ENCODE results near the gene FAM229B. TPM values are rescaled to one million over a fixed set of nuclear protein-coding genes. Genes with fewer than 3 reads are reported as not detected.
A peak's percentile ranks its signal among the peaks of the same experiment; 100 is the strongest.
"Not testable (repeated sequence)": the region's sequence is repeated elsewhere in the genome, so short reads cannot be mapped to it uniquely, and the experiment has no call there.

FAM229B gene
- total and polyA plus RNA-seq, 12 donors = 6.5 to 55.1 (median 27.2) TPM

DNA sequence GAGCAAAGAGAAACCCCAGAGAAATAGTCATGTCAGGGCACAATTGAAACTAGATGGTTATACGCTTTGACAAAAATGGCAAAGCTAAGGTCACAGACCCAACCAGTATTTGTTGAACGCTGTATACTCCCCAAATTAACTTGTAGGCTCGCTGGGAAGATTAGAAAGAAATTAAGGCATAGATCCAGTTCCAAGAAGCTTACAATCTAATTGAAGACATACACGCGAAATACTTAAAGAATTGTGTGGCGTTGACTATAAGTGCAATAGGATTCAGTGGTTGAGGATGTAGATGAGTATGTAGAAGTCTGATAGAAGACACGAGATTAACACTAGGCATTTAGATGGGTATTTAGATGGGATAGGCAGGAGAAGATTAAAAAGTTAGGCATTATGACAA, 525 bp downstream of the FAM229B start:
- H3K4me1 ChIP-seq (replicated peaks in 1 of 2) = peaks cover 8 to 21% of the 10 kb centered on the region in 2 donors
- WGBS, 4 donors = 17 to 20% (median 17%) methylated on average over 7 of the region's 7 CpGs
- intact Hi-C loops (cut with DNase I) = no loop called here
- no peaks in the 10 kb centered on the region for H3K27me3 ChIP-seq
- no peaks in the 10 kb centered on the region for H3K9me3 ChIP-seq (replicated peaks in 1 of 3)
- H3K36me3 ChIP-seq (replicated peaks in 1 of 2) = peaks cover 0 to 5% of the 10 kb centered on the region in 2 donors
- TF ChIP-seq, protein P1, sequence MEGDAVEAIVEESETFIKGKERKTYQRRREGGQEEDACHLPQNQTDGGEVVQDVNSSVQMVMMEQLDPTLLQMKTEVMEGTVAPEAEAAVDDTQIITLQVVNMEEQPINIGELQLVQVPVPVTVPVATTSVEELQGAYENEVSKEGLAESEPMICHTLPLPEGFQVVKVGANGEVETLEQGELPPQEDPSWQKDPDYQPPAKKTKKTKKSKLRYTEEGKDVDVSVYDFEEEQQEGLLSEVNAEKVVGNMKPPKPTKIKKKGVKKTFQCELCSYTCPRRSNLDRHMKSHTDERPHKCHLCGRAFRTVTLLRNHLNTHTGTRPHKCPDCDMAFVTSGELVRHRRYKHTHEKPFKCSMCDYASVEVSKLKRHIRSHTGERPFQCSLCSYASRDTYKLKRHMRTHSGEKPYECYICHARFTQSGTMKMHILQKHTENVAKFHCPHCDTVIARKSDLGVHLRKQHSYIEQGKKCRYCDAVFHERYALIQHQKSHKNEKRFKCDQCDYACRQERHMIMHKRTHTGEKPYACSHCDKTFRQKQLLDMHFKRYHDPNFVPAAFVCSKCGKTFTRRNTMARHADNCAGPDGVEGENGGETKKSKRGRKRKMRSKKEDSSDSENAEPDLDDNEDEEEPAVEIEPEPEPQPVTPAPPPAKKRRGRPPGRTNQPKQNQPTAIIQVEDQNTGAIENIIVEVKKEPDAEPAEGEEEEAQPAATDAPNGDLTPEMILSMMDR (IDR thresholded peaks at IDR 0.05) = no peak
- no peak for TF ChIP-seq POLR2A (IDR thresholded peaks at IDR 0.05)
- no peak for DNase-seq
- H3K27ac ChIP-seq = peak overlapping the region; percentile 14 to 91 (median 80)
- H3K4me3 ChIP-seq = peak overlapping the region; percentile 7 to 81 (median 64)

DNA sequence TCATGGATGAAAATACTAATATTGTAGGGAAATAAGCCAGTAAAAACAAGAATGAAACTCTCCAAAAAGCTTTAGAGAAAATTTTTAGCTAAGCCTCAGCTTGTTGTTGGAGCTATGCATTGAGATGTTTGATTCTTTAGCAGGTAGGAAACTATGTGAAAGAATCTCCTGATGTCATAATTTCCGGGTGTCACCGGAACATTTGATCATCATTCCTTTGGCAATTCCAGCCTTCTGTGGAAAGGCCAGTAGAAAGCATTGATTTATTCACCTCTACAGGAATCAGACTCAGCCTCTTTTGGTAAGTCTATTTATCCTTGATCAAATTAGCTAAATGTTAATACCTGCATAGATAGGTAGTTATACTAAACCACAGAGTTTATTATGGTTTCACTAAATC, 9.5 kb downstream of the FAM229B start:
- intact Hi-C loops (cut with DNase I) = no loop called here
- H3K4me1 ChIP-seq (replicated peaks in 1 of 2) = no peaks in the 10 kb centered on the region
- H3K27ac ChIP-seq = no peak overlapping the region
- H3K9me3 ChIP-seq (replicated peaks in 1 of 3) = no peaks in the 10 kb centered on the region
- H3K4me3 ChIP-seq = no peak overlapping the region
- no peaks in the 10 kb centered on the region for H3K36me3 ChIP-seq (replicated peaks in 1 of 2)
- WGBS, 4 donors = 70 to 100% (median 98%) methylated on average over 2 of the region's 2 CpGs
- H3K27me3 ChIP-seq = no peaks in the 10 kb centered on the region
- DNase-seq = no peak
- TF ChIP-seq, protein P1 (IDR thresholded peaks at IDR 0.05) = no peak
- no peak for TF ChIP-seq POLR2A (IDR thresholded peaks at IDR 0.05)

DNA sequence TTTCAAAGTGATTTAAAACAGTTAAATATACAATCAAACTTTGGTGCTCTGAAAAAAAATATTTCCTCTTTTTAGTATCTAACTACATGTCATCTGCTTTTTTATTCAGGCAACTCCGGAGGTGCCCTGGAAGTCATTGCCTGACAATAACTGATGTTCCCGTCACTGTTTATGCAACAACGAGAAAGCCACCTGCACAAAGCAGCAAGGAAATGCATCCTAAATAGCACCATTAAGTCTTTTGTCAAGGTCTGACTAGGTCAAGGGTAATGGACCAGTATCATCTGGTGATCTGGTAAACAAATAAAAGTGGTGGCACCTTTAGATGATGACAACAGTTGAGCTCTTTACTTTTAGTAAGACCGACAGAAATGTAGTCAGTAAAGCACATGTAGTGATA, 13.2 kb downstream of the FAM229B start:
- H3K4me1 ChIP-seq (replicated peaks in 1 of 2) = no peaks in the 10 kb centered on the region
- intact Hi-C loops (cut with DNase I) = no loop called here
- TF ChIP-seq, protein P1 (IDR thresholded peaks at IDR 0.05) = no peak
- TF ChIP-seq POLR2A (IDR thresholded peaks at IDR 0.05) = no peak
- H3K36me3 ChIP-seq (replicated peaks in 1 of 2) = no peaks in the 10 kb centered on the region
- DNase-seq = no peak
- H3K27ac ChIP-seq = no peak overlapping the region
- WGBS, 4 donors = 80 to 84% (median 84%) methylated on average over 4 of the region's 4 CpGs
- H3K27me3 ChIP-seq = no peaks in the 10 kb centered on the region
- no peaks in the 10 kb centered on the region for H3K9me3 ChIP-seq (replicated peaks in 1 of 3)
- no peak overlapping the region for H3K4me3 ChIP-seq

DNA sequence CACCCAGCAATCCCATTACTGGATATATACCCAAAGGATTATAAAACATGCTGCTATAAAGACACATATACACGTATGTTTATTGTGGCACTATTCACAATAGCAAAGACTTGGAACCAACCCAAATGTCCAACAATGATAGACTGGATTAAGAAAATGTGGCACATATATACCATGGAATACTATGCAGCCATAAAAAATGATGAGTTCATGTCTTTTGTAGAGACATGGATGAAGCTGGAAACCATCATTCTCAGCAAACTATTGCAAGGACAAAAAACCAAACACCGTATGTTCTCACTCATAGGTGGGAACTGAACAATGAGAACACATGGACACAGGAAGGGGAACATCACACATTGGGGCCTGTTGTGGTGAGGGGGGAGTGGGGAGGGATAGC, 18.6 kb downstream of the FAM229B start:
- H3K27me3 ChIP-seq; H3K9me3 ChIP-seq (replicated peaks in 1 of 3); H3K4me1 ChIP-seq (replicated peaks in 1 of 2); H3K27ac ChIP-seq; H3K36me3 ChIP-seq (replicated peaks in 1 of 2); intact Hi-C loops (cut with DNase I); H3K4me3 ChIP-seq; DNase-seq: not testable (repeated sequence)
- WGBS, 4 donors = 83 to 100% (median 88%) methylated on average over 2 of the region's 2 CpGs

DNA sequence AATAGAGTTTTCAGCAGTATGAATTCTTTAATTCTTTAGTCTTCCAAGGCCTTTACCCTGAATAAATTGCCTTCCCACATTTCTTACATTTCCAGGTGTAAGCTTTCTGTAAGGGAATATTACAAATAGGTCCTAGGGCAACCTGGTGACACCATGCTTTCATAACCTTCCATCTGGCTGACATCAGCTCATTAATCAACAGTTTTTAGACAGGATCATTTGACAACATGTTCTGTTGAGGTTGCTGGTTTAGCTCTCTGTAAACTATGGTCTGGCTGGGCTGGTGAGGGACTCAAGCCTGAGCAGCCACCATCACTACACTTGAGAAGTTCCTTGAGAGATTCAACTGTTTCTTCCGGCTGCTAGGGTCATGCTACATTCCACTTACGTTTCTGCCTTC, 19.2 kb downstream of the FAM229B start:
- H3K4me1 ChIP-seq (replicated peaks in 1 of 2) = no peaks in the 10 kb centered on the region
- intact Hi-C loops (cut with DNase I) = no loop called here
- no peak overlapping the region for H3K4me3 ChIP-seq
- H3K36me3 ChIP-seq (replicated peaks in 1 of 2) = no peaks in the 10 kb centered on the region
- DNase-seq = no peak
- H3K27me3 ChIP-seq = no peaks in the 10 kb centered on the region
- TF ChIP-seq, protein P1 (IDR thresholded peaks at IDR 0.05) = no peak
- TF ChIP-seq POLR2A (IDR thresholded peaks at IDR 0.05) = no peak
- 68 to 72% (median 69%) methylated on average over 2 of the region's 2 CpGs for WGBS, 4 donors
- H3K27ac ChIP-seq = no peak overlapping the region
- H3K9me3 ChIP-seq (replicated peaks in 1 of 3) = no peaks in the 10 kb centered on the region
